ENCODE data around the gene MYO1B. TPM values are rescaled to one million over a fixed set of nuclear protein-coding genes. Genes with fewer than 3 reads are reported as not detected.
A peak's percentile ranks its signal among the peaks of the same experiment; 100 is the strongest.

MYO1B gene
- total RNA-seq, 6 donors from 2014 or later: 112 to 311 (median 137) TPM

GRCh38 chr2:191296083-191297006 is 51.1 kb downstream of the MYO1B start:
- ATAC-seq (ENCODE audit: low FRiP score in 2 of 2): no peak
- WGBS, 2 donors: 61 to 66% methylated on average over 8 of the region's 8 CpGs
- H3K27ac ChIP-seq: peak overlapping the region in 2 of 4 donors; percentile 1 to 31

GRCh38 chr2:191297033-191297432 is 51.8 kb downstream of the MYO1B start:
- Histone ChIP-seq H3K36me3 (peaks cover 0 to 2% (median 0%) of the 10 kb centered on the region in 4 donors), H3K27ac (peak overlapping the region in 2 of 4 donors; percentile 26 to 31), H3K27me3 (no peaks in the 10 kb centered on the region), H3K4me3 (no peak overlapping the region), H3K4me1 (peaks cover 6 to 23% (median 10%) of the 10 kb centered on the region in 4 donors), H3K9me3 (no peaks in the 10 kb centered on the region)
- ATAC-seq (ENCODE audit: low FRiP score in 2 of 2) (no peak), DNase-seq (no peak)
- no peak for TF ChIP-seq POLR2AphosphoS5 (IDR thresholded peaks at IDR 0.05)
- TF ChIP-seq EP300 (IDR thresholded peaks at IDR 0.05): no peak
- TF ChIP-seq CTCF (IDR thresholded peaks at IDR 0.05): no peak
- TF ChIP-seq POLR2A (IDR thresholded peaks at IDR 0.05): no peak
- 47 to 65% methylated on average over 5 of the region's 5 CpGs for WGBS, 2 donors

More at GRCh38 chr2:191296083-191297006, 51.1 kb downstream of the MYO1B start:
- H3K4me3 ChIP-seq: no peak overlapping the region
- peaks cover 8 to 30% (median 11%) of the 10 kb centered on the region in 4 donors for H3K4me1 ChIP-seq
- DNase-seq: no peak
- no peak for TF ChIP-seq CTCF (IDR thresholded peaks at IDR 0.05)
- no peak for TF ChIP-seq POLR2AphosphoS5 (IDR thresholded peaks at IDR 0.05)
- no peaks in the 10 kb centered on the region for H3K27me3 ChIP-seq
- no peaks in the 10 kb centered on the region for H3K9me3 ChIP-seq
- peaks cover 0 to 2% (median 0%) of the 10 kb centered on the region in 4 donors for H3K36me3 ChIP-seq

- Histone ChIP-seq H3K27ac (no peak overlapping the region), H3K9me3 (no peaks in the 10 kb centered on the region), H3K27me3 (no peaks in the 10 kb centered on the region), H3K4me3 (no peak overlapping the region), H3K4me1 (peaks cover 6 to 35% (median 15%) of the 10 kb centered on the region in 4 donors), H3K36me3 (peaks cover 0 to 2% (median 0%) of the 10 kb centered on the region in 4 donors)
- DNase-seq (no peak), ATAC-seq (ENCODE audit: low FRiP score in 2 of 2) (no peak)
- TF ChIP-seq POLR2AphosphoS5 (IDR thresholded peaks at IDR 0.05) (no peak), POLR2A (IDR thresholded peaks at IDR 0.05) (no peak), CTCF (IDR thresholded peaks at IDR 0.05) (no peak), EP300 (IDR thresholded peaks at IDR 0.05) (no peak)
- 77 to 95% methylated on average over 2 of the region's 2 CpGs for WGBS, 2 donors
Observed at GRCh38 chr2:191298306-191298705, 53.1 kb downstream of the MYO1B start.

GRCh38 chr2:191299010-191299409 is 53.8 kb downstream of the MYO1B start:
- 54 to 59% methylated on average over 2 of the region's 2 CpGs for WGBS, 2 donors
- H3K27ac ChIP-seq: peak overlapping the region in 1 of 4 donors; percentile 37
- no peak for DNase-seq
- H3K9me3 ChIP-seq: no peaks in the 10 kb centered on the region
- peaks cover 12 to 39% (median 21%) of the 10 kb centered on the region in 4 donors for H3K4me1 ChIP-seq
- H3K4me3 ChIP-seq: no peak overlapping the region
- H3K36me3 ChIP-seq: peaks cover 0 to 2% (median 0%) of the 10 kb centered on the region in 4 donors
- TF ChIP-seq EP300 (IDR thresholded peaks at IDR 0.05) (no peak), CTCF (IDR thresholded peaks at IDR 0.05) (no peak), POLR2A (IDR thresholded peaks at IDR 0.05) (no peak), POLR2AphosphoS5 (IDR thresholded peaks at IDR 0.05) (no peak)
- ATAC-seq (ENCODE audit: low FRiP score in 2 of 2): no peak
- no peaks in the 10 kb centered on the region for H3K27me3 ChIP-seq

All from upper lobe of left lung (tissue), 6 donors.